ENCODE data around the gene PIGX.

Gene PIGX

GRCh38 chr3:196757876-196758739 lies 45.9 kb downstream of the PIGX start:
- no peak for TF ChIP-seq ZNF274 (IDR thresholded peaks at IDR 0.05; ENCODE audit: low read depth, low read length)
- H3K4me3 ChIP-seq (ENCODE audit: low read length), result no peak overlapping the region

- no peak for TF ChIP-seq ZNF274 (IDR thresholded peaks at IDR 0.05; ENCODE audit: low read depth, low read length)
- H3K4me3 ChIP-seq (ENCODE audit: low read length), result no peak overlapping the region
Observed at GRCh38 chr3:196763179-196763578, 51.0 kb downstream of the PIGX start.

GRCh38 chr3:196765454-196765853 lies 53.3 kb downstream of the PIGX start:
- no peak for TF ChIP-seq ZNF274 (IDR thresholded peaks at IDR 0.05; ENCODE audit: low read depth, low read length)
- H3K4me3 ChIP-seq (ENCODE audit: low read length), result no peak overlapping the region

- no peak overlapping the region for H3K4me3 ChIP-seq (ENCODE audit: low read length)
- no peak for TF ChIP-seq ZNF274 (IDR thresholded peaks at IDR 0.05; ENCODE audit: low read depth, low read length)
Observed at GRCh38 chr3:196771067-196771466, 58.9 kb downstream of the PIGX start.

GRCh38 chr3:196772102-196772501 lies 59.9 kb downstream of the PIGX start:
- H3K4me3 ChIP-seq (ENCODE audit: low read length), result no peak overlapping the region
- TF ChIP-seq ZNF274 (IDR thresholded peaks at IDR 0.05; ENCODE audit: low read depth, low read length), result no peak

GRCh38 chr3:196772897-196773296 lies 60.7 kb downstream of the PIGX start:
- H3K4me3 ChIP-seq (ENCODE audit: low read length), result no peak overlapping the region
- TF ChIP-seq ZNF274 (IDR thresholded peaks at IDR 0.05; ENCODE audit: low read depth, low read length), result no peak

- H3K4me3 ChIP-seq (ENCODE audit: low read length), result no peak overlapping the region
- no peak for TF ChIP-seq ZNF274 (IDR thresholded peaks at IDR 0.05; ENCODE audit: low read depth, low read length)
Observed at GRCh38 chr3:196774191-196774820, 62.1 kb downstream of the PIGX start.

GRCh38 chr3:196774848-196775422 lies 62.8 kb downstream of the PIGX start:
- H3K4me3 ChIP-seq (ENCODE audit: low read length), result no peak overlapping the region
- TF ChIP-seq ZNF274 (IDR thresholded peaks at IDR 0.05; ENCODE audit: low read depth, low read length), result no peak

GRCh38 chr3:196775938-196776337 lies 63.8 kb downstream of the PIGX start:
- no peak for TF ChIP-seq ZNF274 (IDR thresholded peaks at IDR 0.05; ENCODE audit: low read depth, low read length)
- H3K4me3 ChIP-seq (ENCODE audit: low read length), result no peak overlapping the region

- no peak for TF ChIP-seq ZNF274 (IDR thresholded peaks at IDR 0.05; ENCODE audit: low read depth, low read length)
- H3K4me3 ChIP-seq (ENCODE audit: low read length), result no peak overlapping the region
Observed at GRCh38 chr3:196777836-196778235, 65.7 kb downstream of the PIGX start.

GRCh38 chr3:196778755-196779154 lies 66.6 kb downstream of the PIGX start:
- no peak for TF ChIP-seq ZNF274 (IDR thresholded peaks at IDR 0.05; ENCODE audit: low read depth, low read length)
- H3K4me3 ChIP-seq (ENCODE audit: low read length), result no peak overlapping the region

GRCh38 chr3:196782511-196782910 lies 70.3 kb downstream of the PIGX start:
- TF ChIP-seq ZNF274 (IDR thresholded peaks at IDR 0.05; ENCODE audit: low read depth, low read length), result no peak
- H3K4me3 ChIP-seq (ENCODE audit: low read length), result no peak overlapping the region
